Dedifferentiated amniotic fluid mesenchymal stem cell (primary cell): ENCODE data around the gene ANKHD1.
"Not testable (repeated sequence)": the region's sequence is repeated elsewhere in the genome, so short reads cannot be mapped to it uniquely, and the experiment has no call there.

Experiments
- DNase-seq: peaks from one replicate; pipeline ENCODE4 v3.0.0-alpha.2; 2016; ENCODE audit errors: extremely low spot score

Gene ANKHD1

GRCh38 chr5:140564196-140565023 lies 162.8 kb downstream of the ANKHD1 start, which contains the start of the genes APBB3 and SLC35A4:
Gene APBB3, minus strand, starts transcription at chr5:140564598. Its CDS starts 353 bp downstream, at chr5:140564245.
Gene SLC35A4, plus strand, starts transcription at chr5:140564828. Its CDS starts 2,342 bp downstream, at chr5:140567170.
- DNase-seq, result peak; percentile 100

GRCh38 chr5:140565024-140565779 lies 163.6 kb downstream of the ANKHD1 start:
- DNase-seq, result no peak

- no peak for DNase-seq
Observed at GRCh38 chr5:140565780-140566095, 164.1 kb downstream of the ANKHD1 start.

DNA sequence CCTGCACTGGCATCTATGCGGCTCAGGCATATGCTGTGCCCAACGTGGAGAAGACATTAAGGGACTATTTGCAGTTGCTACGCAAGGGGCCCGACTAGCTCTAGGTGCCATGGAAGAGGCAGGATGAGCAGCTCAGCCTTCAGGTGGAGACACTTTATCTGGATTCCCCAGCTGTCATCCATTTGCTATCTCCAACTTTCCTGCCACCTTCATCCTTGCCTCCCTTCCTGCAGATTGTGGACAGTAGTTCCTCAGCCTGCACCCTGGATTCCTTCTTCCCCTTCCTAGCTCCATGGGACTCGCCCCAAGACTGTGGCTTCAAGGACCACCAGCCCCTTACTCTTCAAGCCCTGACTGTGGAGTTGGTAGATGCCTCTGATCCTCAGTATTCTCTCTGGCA lies 165.0 kb downstream of the ANKHD1 start:
- no peak for DNase-seq

GRCh38 chr5:140567136-140567818 lies 165.6 kb downstream of the ANKHD1 start:
- no peak for DNase-seq

DNA sequence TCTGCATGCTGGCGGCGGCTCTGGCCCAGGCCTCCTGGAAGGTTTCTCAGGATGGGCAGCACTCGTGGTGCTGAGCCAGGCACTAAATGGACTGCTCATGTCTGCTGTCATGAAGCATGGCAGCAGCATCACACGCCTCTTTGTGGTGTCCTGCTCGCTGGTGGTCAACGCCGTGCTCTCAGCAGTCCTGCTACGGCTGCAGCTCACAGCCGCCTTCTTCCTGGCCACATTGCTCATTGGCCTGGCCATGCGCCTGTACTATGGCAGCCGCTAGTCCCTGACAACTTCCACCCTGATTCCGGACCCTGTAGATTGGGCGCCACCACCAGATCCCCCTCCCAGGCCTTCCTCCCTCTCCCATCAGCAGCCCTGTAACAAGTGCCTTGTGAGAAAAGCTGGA lies 166.2 kb downstream of the ANKHD1 start:
- no peak for DNase-seq

- no peak for DNase-seq
Observed at GRCh38 chr5:140568443-140569063, 166.9 kb downstream of the ANKHD1 start.

DNA sequence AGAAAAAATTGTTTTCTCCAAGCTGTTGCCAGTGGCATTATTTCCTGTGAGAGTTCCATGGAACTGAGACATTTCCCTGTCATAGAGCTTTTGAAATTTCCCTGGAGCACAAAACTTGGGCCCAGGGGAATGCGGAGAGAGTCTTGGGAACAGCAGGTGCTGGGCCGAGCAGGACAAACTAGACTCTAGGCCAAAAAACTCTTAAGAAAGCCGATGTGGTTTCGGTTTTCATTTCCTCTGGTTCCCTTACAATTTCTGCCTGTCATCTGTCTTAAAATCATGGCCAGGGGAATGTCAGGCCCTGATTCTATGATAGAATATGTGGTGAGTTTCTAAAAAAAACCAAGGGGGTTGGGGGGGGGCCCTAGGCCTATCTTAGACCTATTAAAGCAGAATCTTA lies 167.6 kb downstream of the ANKHD1 start:
- no peak for DNase-seq

DNA sequence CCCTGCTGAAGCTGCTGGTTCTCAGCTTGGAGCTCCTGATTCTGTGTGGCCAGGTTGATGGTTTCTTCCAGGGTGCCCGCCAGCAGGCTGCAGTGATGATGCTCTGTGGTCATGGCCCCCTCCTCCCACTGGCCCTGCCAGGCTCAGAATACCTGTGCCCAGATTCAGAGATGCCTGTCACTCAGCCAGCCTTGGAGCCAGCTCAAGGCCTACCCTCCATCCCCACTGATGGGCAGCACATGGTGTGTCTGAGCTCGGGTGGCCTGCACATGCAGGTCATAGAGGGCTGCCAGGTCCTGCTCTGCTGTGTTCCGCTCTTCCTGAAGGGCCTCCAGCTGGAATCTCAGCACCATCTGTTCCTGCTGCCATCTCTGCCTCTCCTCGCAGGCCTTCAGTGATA lies 168.4 kb downstream of the ANKHD1 start:
- DNase-seq, result no peak

DNA sequence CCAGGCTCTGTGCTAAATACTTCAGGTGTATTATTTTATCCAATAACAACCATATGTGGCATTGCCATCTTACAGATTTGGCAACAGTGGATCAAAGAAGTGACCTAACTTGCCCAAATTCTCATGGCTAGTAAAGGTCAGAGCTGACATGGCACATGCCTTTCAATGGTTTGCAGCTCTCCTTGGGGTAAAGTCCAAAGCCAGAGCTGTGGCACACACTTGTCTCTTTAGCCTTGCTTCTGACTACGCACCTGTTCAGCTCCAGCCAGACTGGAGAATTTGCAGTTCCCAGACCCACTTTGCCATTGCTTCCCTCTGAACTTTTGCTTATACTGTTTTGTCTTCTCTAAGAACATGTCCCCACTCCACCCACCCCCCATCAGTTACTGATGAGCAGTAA lies 168.9 kb downstream of the ANKHD1 start:
- no peak for DNase-seq

DNA sequence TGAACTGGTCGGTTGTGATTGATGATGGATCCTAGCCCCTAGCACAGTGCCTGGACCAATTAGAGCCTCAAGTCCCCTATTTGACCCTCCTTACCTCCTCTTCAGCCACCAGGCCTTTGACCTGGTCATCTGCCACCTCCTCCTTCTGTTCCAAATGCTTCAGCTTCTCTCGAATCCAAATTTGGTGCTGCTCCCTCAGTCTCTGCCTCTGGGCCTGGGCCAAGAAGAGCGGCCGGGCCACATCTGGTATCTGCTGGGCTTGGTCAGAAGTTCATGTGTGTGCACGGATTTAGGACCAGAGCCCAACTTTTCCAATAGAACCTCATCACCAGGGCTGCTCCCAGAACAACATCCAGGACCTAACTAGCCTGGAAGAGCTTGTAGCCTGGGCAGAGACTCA lies 169.5 kb downstream of the ANKHD1 start:
- no peak for DNase-seq

DNA sequence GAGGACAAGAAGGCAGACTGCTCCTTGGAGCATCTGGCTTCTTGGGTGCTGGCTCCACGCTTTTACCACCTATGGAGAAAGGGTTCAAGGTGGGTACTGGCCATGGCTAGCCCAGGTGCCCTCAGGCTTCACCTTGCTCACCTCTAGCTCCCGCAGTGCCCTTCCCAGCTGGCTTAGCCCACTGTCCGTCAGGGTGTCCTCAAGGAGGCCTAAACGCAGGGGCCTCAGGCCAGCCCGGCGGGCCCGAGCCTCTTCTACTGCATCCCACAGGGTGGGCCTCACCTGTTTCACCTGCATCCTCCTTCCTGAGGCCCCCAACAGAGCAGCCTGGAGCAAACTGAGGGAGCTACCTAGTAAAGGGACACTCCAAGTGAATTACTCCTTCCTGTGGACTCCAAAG lies 172.1 kb downstream of the ANKHD1 start:
- DNase-seq, result no peak

GRCh38 chr5:140574165-140574564 lies 172.5 kb downstream of the ANKHD1 start:
- no peak for DNase-seq

DNA sequence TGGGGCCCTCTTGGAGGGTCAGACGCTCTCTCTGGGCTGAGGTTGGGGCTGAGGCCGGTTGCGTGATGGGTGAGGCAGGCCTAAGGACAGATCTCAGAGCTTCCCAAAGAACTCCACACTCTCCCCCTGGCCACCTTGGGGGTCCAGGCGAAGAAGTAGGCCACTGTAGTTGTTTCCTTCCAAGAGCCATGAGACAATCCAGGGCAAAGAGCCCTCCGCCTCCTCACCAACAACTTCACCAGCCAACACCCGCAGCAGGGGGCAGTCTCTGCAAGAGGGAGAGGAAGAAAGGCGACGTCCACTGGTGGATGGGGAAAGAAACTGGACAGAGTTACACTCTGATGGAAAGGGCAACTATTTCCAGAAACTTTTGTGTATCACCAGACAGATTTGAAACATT lies 173.7 kb downstream of the ANKHD1 start:
- no peak for DNase-seq

DNA sequence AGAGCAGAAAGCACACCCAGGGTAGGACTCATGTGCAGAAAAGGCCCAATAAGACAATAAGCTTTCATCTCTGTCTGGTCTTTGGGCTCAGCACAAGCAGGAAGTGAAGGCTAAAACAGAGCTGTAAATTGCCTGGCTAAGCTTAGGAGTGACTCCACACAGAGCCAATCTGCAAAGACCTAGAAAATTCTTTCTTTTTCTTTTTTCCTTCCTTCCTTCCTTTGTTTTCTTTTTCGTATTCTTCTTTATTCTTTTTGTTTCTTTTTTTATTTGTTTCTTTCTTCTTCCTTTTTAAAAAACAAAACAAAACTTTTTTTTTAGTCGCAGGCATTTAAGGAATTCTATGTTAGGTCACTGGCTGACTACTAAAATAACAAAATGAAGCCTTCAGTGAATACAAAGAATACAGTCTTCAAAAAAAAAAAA lies 175.2 kb downstream of the ANKHD1 start:
- DNase-seq, result no peak

- DNase-seq, result not testable (repeated sequence)
Observed at GRCh38 chr5:140579188-140579747, 177.6 kb downstream of the ANKHD1 start.

DNA sequence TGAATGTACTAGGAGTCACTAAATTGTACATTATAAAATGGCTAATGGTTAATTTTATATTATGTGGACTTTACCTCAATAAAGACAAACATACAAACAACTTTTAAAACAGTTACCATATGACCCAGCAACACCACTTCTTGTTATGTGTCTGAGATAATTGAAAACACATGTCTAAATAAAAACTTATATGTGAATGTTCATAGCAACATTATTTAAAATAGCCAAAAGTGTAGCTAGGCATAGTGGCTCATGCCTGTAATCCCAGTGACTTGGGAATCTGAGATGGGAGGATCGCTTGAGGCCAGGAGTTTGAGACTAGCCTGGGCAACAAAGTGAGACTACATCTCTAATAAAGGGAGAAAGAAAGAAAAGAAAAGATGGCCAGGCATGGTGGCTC lies 185.9 kb downstream of the ANKHD1 start:
- DNase-seq, result no peak

DNA sequence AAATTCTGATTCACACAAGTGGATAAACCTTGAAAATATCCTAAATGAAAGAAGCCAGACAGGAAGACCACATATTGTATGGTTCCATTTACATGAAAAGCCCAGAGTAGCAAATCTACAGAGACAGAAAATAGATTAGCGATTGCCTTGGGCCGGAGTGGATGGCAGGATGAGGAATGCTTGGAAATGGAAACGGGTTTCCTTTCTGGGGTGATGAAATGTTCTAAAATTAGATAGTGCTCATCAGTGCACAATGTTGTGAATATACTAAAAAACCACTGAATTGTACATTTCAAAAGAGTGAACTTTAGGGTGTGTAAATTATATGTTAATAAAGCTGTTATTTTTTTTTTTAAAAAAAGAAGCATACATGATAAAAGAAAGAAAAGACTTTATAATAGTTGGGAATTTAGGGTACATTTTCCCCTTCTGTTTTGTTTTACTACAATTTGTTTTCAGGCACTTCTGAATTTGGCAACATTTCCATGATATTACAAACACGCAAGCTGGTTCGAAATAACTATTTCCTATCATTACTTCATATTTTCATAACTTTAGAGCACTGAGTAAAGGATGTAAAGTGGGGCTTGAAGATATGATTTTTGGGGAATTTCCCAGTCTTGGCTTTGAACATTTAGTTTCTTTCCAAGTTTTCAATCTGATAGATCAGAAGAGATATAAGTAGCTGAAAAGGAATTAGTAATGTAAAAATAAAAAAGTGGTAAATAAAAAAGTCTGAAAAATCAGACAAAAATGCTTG lies 186.9 kb downstream of the ANKHD1 start:
- peak; percentile 41 for DNase-seq
